GM12891 (cell line): Measurements from ENCODE around the gene ALCAM.

ENCODE experiments used
- DNase-seq: peaks from one replicate; pipeline ENCODE4 v3.0.0; 2011; ENCODE audit warnings: low spot score; ENCODE audit not compliant: insufficient read length
- FAIRE-seq: peaks from 2 replicates; lab custom pipeline; 2011; peaks lifted over from hg19 to GRCh38; lab: Jason Lieb, UNC
- PAX5 ChIP-seq: IDR thresholded peaks from 2 replicates; pipeline ENCODE4 v1.6.1; 2011; ENCODE audit warnings: low read length, moderate library complexity, mild to moderate bottlenecking; ENCODE audit not compliant: insufficient read depth, severe bottlenecking
- POLR2A ChIP-seq: IDR thresholded peaks from 2 replicates; pipeline ENCODE4 v1.6.1; 2011; ENCODE audit warnings: low read depth, low read length, control low read depth
- POLR2AphosphoS5 ChIP-seq: IDR thresholded peaks from 2 replicates; pipeline ENCODE4 v1.6.1; 2011; ENCODE audit warnings: low read depth, low read length, control low read depth
- POU2F2 ChIP-seq: IDR thresholded peaks from 2 replicates; pipeline ENCODE4 v1.6.1; 2011; ENCODE audit warnings: low read depth, mild to moderate bottlenecking, control low read depth, low read length, moderate library complexity
- SPI1 ChIP-seq: IDR thresholded peaks from 2 replicates; pipeline ENCODE4 v1.6.1; 2011; ENCODE audit warnings: low read depth, low read length, control low read depth
- TAF1 ChIP-seq: IDR thresholded peaks from 2 replicates; pipeline ENCODE4 v1.6.1; 2011; ENCODE audit warnings: low read depth, low read length, control low read depth

The ALCAM gene

DNA sequence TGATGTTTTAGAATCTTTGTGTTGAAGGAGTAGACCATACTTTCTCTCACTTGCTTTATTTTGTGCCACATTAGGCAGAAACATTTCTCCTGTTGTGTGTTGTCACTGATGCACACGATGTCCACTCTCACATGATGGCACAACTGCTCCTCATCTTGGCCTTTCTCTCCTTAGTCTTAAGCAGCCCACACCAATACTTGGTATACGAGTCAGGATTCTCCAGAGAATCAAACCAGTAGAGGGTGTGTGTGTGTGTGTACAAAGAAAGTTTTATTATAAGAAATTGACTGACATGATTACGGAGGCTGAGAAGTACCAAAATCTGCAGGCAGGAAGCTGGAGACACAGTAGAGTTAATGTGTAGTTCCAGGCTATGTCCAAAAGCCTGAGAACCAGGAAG is 187.1 kb downstream of the ALCAM start:
- DNase-seq (no peak), FAIRE-seq (no peak)
- TF ChIP-seq TAF1 (no peak), POLR2A (no peak), PAX5 (no peak), POLR2AphosphoS5 (no peak)

DNA sequence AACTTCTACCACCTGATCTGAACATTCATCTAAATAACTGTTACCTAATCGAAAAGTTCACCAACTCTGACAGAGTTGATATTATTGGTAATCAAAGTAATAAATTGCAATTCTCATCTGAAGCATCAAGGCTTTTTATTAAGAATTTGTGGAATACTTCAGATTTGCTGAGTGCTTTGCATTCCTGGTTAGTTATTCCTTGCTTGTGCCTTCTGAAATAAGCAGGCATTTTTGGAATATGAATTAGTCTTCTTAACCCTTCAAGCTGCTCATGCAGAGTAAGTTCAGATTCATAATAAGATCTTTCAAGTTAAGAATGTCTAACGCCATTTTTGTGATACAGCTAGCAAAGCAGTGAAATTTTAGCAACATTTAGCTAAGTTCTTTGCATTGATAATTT is 188.5 kb downstream of the ALCAM start:
- FAIRE-seq (no peak), DNase-seq (no peak)
- TF ChIP-seq POU2F2: no peak
- no peak for TF ChIP-seq PAX5
- no peak for TF ChIP-seq TAF1

DNA sequence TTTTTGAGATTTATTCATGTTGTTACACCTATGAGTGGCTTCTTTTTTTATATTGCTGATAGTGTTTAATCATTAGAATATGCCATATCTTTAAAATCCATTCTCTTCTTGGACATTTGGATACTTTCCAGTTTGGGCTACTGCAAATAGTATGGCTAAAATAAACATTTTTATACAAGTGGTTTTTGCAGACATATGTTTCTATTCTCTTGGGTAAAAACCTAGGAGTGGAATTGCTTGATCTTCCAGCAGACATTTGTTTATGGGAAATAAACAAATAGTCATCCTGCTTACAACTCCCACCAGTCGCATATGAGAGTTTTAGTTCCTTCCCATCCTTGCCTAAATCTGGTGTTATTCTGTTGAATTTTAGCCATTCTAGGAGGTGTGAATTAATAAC is 193.1 kb downstream of the ALCAM start:
- TF ChIP-seq TAF1: no peak
- no peak for TF ChIP-seq POLR2A
- no peak for TF ChIP-seq POU2F2
- no peak for TF ChIP-seq PAX5
- no peak for TF ChIP-seq POLR2AphosphoS5
- TF ChIP-seq SPI1: no peak
- FAIRE-seq: no peak
- DNase-seq: no peak

DNA sequence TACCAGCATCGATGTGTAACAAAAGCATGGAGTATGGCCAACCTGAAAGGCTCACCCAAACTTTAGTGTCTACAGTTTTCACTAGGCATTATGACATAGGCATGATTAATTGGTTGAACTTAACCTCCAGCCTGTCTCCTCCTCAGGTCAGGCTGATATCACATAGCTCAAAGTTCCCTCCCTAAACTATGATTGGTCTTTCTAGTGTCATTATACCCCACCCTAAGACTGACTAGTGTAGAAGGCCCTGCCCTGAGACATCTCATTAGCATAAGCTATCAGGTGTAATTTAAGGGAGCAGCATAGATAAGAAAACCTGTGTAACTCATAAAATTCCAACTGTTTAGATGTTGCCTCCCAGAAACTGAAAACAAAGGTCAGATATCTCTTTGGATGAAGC is 195.2 kb downstream of the ALCAM start:
- DNase-seq: no peak
- TF ChIP-seq SPI1 (no peak), POLR2AphosphoS5 (no peak), PAX5 (no peak), POU2F2 (no peak), TAF1 (no peak)
- FAIRE-seq: peak; percentile 58

DNA sequence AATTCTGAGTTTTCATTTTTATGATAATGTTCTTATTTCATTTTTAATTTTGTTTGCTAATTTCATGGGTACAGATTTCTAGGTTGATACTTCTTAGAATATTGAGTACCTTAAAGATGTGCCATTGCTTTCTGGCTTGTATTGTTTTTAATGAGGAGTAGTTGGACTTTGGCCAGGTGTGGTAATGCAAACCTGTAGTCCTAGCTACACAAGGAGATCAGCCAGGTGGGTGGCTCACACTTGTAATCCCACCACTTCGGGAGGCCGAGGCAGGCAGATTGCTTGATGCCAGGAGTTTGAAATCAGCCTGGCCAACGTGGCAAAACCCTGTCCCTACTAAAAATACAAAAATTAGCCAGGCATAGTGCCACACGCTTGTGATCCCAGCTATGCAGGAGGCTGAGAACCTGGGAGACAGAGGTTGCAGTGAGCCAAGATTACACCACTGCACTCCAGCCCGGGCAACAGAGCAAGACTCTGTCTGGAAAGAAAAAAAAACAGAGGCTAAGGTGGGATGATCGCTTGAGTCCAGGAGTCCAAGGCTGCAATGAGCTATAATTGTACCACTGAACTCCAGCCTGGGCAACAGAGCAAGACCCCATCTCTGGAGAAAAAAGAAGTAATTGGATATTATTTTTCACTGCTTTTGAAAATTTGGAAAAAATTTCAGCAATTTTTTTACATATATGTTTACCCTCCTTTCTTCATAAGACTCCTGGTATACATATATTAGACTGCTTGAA is 198.0 kb downstream of the ALCAM start:
- DNase-seq: no peak
- FAIRE-seq: no peak
- TF ChIP-seq PAX5: no peak
- no peak for TF ChIP-seq POLR2AphosphoS5
- TF ChIP-seq TAF1: no peak
- no peak for TF ChIP-seq POU2F2
- TF ChIP-seq POLR2A: no peak
- TF ChIP-seq SPI1: no peak

DNA sequence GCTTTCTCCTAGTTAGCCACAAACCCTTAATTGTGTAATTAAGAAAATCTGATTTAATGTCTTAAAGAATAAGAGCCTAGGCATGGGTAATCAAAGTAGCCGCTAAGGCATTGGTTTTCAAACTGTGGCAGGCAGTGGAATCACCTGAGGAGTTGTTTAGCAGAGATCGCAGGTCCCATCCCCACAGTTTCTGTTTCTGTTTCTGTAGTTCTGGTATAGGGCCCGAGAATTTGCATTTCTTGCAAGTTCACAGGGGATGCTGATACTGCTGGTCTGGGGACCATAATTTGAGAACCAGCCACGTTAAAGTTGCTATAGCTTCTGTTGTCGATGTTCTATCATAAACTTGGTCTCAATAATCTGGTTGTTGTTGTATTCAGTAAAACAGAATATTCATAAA is 204.3 kb downstream of the ALCAM start:
- no peak for FAIRE-seq
- TF ChIP-seq TAF1: no peak
- no peak for TF ChIP-seq POLR2A
- TF ChIP-seq PAX5: no peak
- no peak for TF ChIP-seq POU2F2
- no peak for TF ChIP-seq POLR2AphosphoS5
- no peak for TF ChIP-seq SPI1
- no peak for DNase-seq

DNA sequence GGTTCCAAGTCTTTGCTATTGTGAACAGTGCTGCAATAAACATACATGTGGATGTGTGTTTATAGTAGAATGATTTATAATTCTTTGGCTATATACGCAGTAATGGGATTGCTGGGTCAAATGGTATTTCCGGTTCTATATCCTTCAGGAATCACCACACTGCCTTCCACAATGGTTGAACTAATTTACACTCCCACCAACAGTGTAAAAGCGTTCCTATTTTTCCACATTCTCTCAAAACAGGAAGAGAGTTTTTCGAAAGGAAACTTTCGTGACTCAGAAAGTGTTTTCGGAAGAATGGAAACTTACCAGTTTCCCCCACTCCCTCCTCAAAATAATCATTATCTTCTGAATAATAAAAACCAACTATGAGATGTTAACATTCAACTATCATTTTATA is 205.8 kb downstream of the ALCAM start:
- TF ChIP-seq PAX5 (no peak), TAF1 (no peak), POLR2A (no peak), SPI1 (no peak)
- DNase-seq: no peak
- no peak for FAIRE-seq

DNA sequence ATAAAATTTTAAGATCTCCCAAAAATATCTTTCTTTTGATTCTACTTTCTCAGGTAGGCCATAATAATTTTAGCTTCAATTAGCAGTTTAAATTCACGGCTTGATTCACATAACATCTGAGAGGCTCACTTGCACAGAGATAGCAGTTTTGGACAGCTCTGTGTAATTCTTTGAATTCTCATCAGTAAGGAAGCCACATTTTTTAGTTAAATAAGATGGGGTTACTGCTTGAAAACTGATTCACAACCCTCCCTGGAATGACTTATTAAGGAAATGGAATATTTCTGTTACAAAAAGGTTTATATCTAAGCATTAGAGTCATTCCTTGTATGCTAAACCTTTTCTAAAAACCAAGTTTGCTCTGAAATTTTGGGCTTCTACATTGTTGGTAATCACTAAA is 212.7 kb downstream of the ALCAM start:
- DNase-seq: no peak
- FAIRE-seq: no peak

DNA sequence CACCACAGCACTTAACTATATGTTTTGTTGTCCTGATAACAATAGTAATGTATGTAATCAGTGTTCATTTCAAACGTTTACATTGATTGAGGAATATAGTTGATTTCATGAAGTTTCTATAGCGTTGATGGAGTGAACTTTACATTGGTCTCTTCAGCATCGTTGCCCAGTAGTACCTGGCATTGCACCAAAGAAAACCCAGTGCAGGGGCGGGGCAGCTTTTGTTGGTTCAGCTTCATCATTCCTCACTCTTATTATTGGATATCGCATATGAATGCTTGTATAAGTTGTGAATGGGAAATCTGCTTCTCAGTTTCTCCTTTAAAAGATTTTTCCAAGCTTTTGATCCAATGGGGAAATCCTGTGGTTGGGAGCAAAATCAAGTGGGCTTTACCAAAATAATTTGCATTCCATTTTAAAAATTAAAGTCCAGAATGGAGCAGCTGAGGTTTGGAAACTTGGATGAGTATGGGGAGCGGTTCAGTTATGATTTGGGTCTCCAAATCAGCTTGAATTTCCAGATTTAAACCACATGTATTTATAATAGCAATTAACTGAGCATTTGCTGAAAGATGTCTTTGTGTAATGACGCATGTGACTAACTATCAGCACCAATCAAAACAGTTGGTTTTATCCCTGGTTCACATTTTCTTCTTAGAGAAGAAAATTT is 213.7 kb downstream of the ALCAM start:
- no peak for DNase-seq
- TF ChIP-seq SPI1 (no peak), POLR2A (no peak), TAF1 (no peak), PAX5 (no peak), POU2F2 (no peak), POLR2AphosphoS5 (no peak)
- no peak for FAIRE-seq

More for the DNA sequence above, 212.7 kb downstream of the ALCAM start:
- TF ChIP-seq POU2F2 (no peak), SPI1 (no peak), POLR2AphosphoS5 (no peak), POLR2A (no peak), TAF1 (no peak), PAX5 (no peak)

DNA sequence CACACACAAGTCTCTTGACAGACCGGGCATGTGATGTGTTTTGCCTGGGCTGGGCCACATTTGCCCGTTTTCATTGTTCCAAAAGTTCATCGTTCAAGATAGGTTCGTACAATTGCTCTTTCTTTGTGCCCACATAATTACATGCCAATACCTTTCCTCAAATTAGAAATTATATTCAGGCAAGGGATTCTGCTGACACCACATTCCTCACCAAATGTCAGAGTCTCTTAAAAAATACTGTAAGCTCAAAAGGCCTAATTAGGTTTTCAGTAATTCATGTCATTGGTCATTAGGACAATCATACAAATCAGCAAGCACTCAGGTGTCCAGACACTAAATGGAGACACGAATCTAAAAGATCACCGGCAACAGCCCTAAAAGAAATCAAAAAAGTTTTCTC is 215.3 kb downstream of the ALCAM start:
- FAIRE-seq: no peak
- TF ChIP-seq PAX5 (no peak), SPI1 (no peak), TAF1 (no peak), POLR2A (no peak), POU2F2 (no peak), POLR2AphosphoS5 (no peak)
- no peak for DNase-seq
